HepG2 (cell line): ENCODE data around the gene TNK1. TPM values are rescaled to one million over a fixed set of nuclear protein-coding genes. Genes with fewer than 3 reads are reported as not detected.

Source experiments
- AHR ChIP-seq: IDR thresholded peaks from 2 replicates; pipeline ENCODE4 v1.6.1; 2018; ENCODE audit warnings: missing genetic modification reagents, missing compliant biosample characterization
- CHD4 ChIP-seq: fragments of 200-600 bp; sonication (generic); IDR thresholded peaks from 2 replicates; pipeline ENCODE4 v1.7.0; 2017; ENCODE audit warnings: mild to moderate bottlenecking, low read length, borderline replicate concordance
- CTCF ChIP-seq: sonication (generic); formaldehyde crosslinking; IDR thresholded peaks from 2 replicates; pipeline ENCODE4 v1.5.0; 2020; ENCODE audit warnings: mild to moderate bottlenecking, missing genetic modification reagents, moderate library complexity
- ELF4 ChIP-seq: sonication (generic); formaldehyde crosslinking; IDR thresholded peaks from 2 replicates; pipeline ENCODE4 v1.5.0; 2020; ENCODE audit warnings: missing genetic modification reagents, mild to moderate bottlenecking, moderate library complexity, borderline replicate concordance
- EZH2 ChIP-seq: conservative IDR thresholded peaks from 2 replicates; pipeline ENCODE4 v1.6.1; 2012; ENCODE audit warnings: mild to moderate bottlenecking, low read depth, low read length, moderate library complexity
- MTA1 ChIP-seq: sonication (generic); formaldehyde crosslinking; IDR thresholded peaks from 2 replicates; pipeline ENCODE4 v1.4.0; 2020; ENCODE audit warnings: missing genetic modification reagents, mild to moderate bottlenecking, borderline replicate concordance
- NFYC ChIP-seq: IDR thresholded peaks from 2 replicates; pipeline ENCODE4 v1.6.1; 2016; ENCODE audit warnings: missing genetic modification reagents, missing compliant biosample characterization
- NR2C2 ChIP-seq: sonication (generic); formaldehyde crosslinking; IDR thresholded peaks from 2 replicates; pipeline ENCODE4 v1.4.0; 2020; ENCODE audit warnings: missing genetic modification reagents, mild to moderate bottlenecking, moderate library complexity, borderline replicate concordance
- TEAD3 ChIP-seq: optimal IDR thresholded peaks from 2 replicates; pipeline ENCODE3; 2016; ENCODE audit warnings: borderline replicate concordance
- ZFP91 ChIP-seq: sonication (generic); formaldehyde crosslinking; IDR thresholded peaks from 2 replicates; pipeline ENCODE4 v1.9.0; 2022; ENCODE audit warnings: missing genetic modification reagents, mild to moderate bottlenecking, borderline replicate concordance
- ZNF256 ChIP-seq: sonication (generic); formaldehyde crosslinking; conservative IDR thresholded peaks from 2 replicates; pipeline ENCODE4 v1.4.0; 2020; ENCODE audit warnings: missing genetic modification reagents
- ZNF280D ChIP-seq: sonication (generic); formaldehyde crosslinking; IDR thresholded peaks from 2 replicates; pipeline ENCODE4 v1.5.1; 2020; ENCODE audit warnings: mild to moderate bottlenecking, missing genetic modification reagents
- ZNF558 ChIP-seq: sonication (generic); formaldehyde crosslinking; IDR thresholded peaks from 2 replicates; pipeline ENCODE4 v1.9.0; 2022; ENCODE audit warnings: mild to moderate bottlenecking, missing genetic modification reagents, borderline replicate concordance
- ZNF562 ChIP-seq: sonication (generic); formaldehyde crosslinking; IDR thresholded peaks from 2 replicates; pipeline ENCODE4 v1.8.0; 2022; ENCODE audit warnings: missing genetic modification reagents, borderline replicate concordance
- ZNF577 ChIP-seq: sonication (generic); formaldehyde crosslinking; IDR thresholded peaks from 2 replicates; pipeline ENCODE4 v1.4.0; 2020; ENCODE audit warnings: mild to moderate bottlenecking, low read depth, missing genetic modification reagents, borderline replicate concordance
- ZNF646 ChIP-seq: sonication (generic); formaldehyde crosslinking; IDR thresholded peaks from 2 replicates; pipeline ENCODE4 v1.9.0; 2021; ENCODE audit warnings: mild to moderate bottlenecking, missing genetic modification reagents
- ZSCAN29 ChIP-seq: sonication (generic); formaldehyde crosslinking; conservative IDR thresholded peaks from 2 replicates; pipeline ENCODE4 v1.4.0; 2020; ENCODE audit warnings: mild to moderate bottlenecking, missing genetic modification reagents
- polyA plus RNA-seq, 8 experiments: library from polyadenylated mRNA; depleted of rRNA in 3 of 8; stranded (reverse) in 7 of 8; unstranded in 1 of 8; fragments of >200 nt; fragmentation: Illumina TruSeq in 4 of 8; extraction: Trizol in 4 of 8; gene quantifications; 2 replicates each; pipeline versions ENCODE4 v1.2.1 to v1.2.3, GENCODE V29; 2011 to 2016; ENCODE audit warnings: low read depth in 4 of 8, missing spikeins in 1 of 8, mixed read lengths in 1 of 8; ENCODE audit not compliant: insufficient read depth in 1 of 8
- total RNA-seq, 5 experiments: library from RNA; depleted of rRNA; stranded (reverse); fragments of >200 nt; fragmentation: Illumina TruSeq; extraction: Trizol; gene quantifications; 2 replicates each; pipeline ENCODE4 v1.2.3, GENCODE V29; 2016; ENCODE audit warnings: low read depth in 1 of 5

TNK1 gene
- total and polyA plus RNA-seq, 2 of the 13 experiments (the other 11 are each of a cell fraction or from before 2014, with no cell fraction given) = 2.0 to 3.5 TPM

- TF ChIP-seq ZNF562 (CRISPR knock-in tag) (no peak), CTCF (CRISPR knock-in tag) (peak; percentile 99), AHR (CRISPR knock-in tag) (0 out of 2 replicates have a peak, but pooled peaks have one; percentile 50), TEAD3 (CRISPR knock-in tag) (peak; percentile 46), ZNF256 (CRISPR knock-in tag) (no peak), ZNF577 (CRISPR knock-in tag) (no peak), NR2C2 (0 out of 2 replicates have a peak, but pooled peaks have one; percentile 22), MTA1 (CRISPR knock-in tag) (no peak), ZFP91 (CRISPR knock-in tag) (peak; percentile 84), ZNF646 (no peak), CHD4 (no peak), NFYC (no peak), EZH2 (no peak), ZSCAN29 (CRISPR knock-in tag) (no peak), ELF4 (CRISPR knock-in tag) (no peak), ZNF280D (no peak), ZNF558 (no peak)
Observed at GRCh38 chr17:7356072-7356549, 24.8 kb upstream of the TNK1 start (continued).
